Thyroid gland (tissue), 4 donors: Measurements from ENCODE around the gene NEDD4L.

Experiments used
- CTCF ChIP-seq, 6 experiments: fragments of 200-600 bp in 3 of 6; fragments of 450-650 bp in 3 of 6; sonication (generic) in 3 of 6; IDR thresholded peaks; one replicate each; pipeline ENCODE4 v1.5.1; 2016 to 2019; ENCODE audit warnings: antibody characterized with exemption in 6 of 6, mild to moderate bottlenecking in 2 of 6, inconsistent platforms in 1 of 6, moderate library complexity in 1 of 6
- POLR2A ChIP-seq, 2 donors: fragments of 450-650 bp; IDR thresholded peaks; one replicate each; pipeline ENCODE4 v1.6.1; 2017; ENCODE audit warnings: antibody characterized with exemption in 2 of 2, mild to moderate bottlenecking in 2 of 2, moderate library complexity in 1 of 2

GRCh38 chr18:58136879-58137278 lies 92.9 kb downstream of the NEDD4L start:
- TF ChIP-seq CTCF (IDR thresholded peaks at IDR 0.05) (no peak), POLR2A (IDR thresholded peaks at IDR 0.05) (no peak)
